Endothelial cell of umbilical vein (primary cell): ENCODE data around the gene TNKS1BP1. TPM values are rescaled to one million over a fixed set of nuclear protein-coding genes. Genes with fewer than 3 reads are reported as not detected.

Experiments used
- BruUV-seq: library from RNA; stranded (reverse); fragments of 400-500 nt; replicated peaks from 2 replicates; lab custom pipeline; 2021; lab: Mats Ljungman, UMichigan
- CTCF ChIA-PET: fragments of 300-600, 350-600 bp; sonication (Branson Sonifier 250); formaldehyde crosslinking; loops from one replicate; lab custom pipeline; 2021; ENCODE audit warnings: antibody characterized with exemption, inconsistent platforms; lab: Charles Lee
- POLR2A ChIA-PET: fragments of 300-600, 350-600 bp; sonication (Branson Sonifier 250); formaldehyde crosslinking; loops from one replicate; lab custom pipeline; 2021; ENCODE audit warnings: antibody characterized with exemption, inconsistent platforms; lab: Charles Lee
- DNase-seq: peaks from one replicate; pipeline ENCODE4 v3.0.0-alpha.2; 2011; ENCODE audit warnings: low read depth, low spot score
- FAIRE-seq: peaks from 2 replicates; lab custom pipeline; 2011; peaks lifted over from hg19 to GRCh38; lab: Jason Lieb, UNC
- H2AFZ ChIP-seq: 2 replicates; pipeline ENCODE4 v1.6.0; 2012; ENCODE audit warnings: low read depth, low read length, control low read depth, inconsistent platforms
- H3K27ac ChIP-seq: 2 replicates; pipeline ENCODE4 v1.5.1; 2011; ENCODE audit warnings: low read depth, mild to moderate bottlenecking, control low read depth, low read length, moderate library complexity; ENCODE audit not compliant: insufficient read depth
- H3K27me3 ChIP-seq, 2 experiments: 2 replicates each; pipeline versions ENCODE4 v1.6.0 to v1.6.1; 2011; ENCODE audit warnings: low read length in 2 of 2, mixed read lengths in 1 of 2; ENCODE audit not compliant: control insufficient read depth in 2 of 2, insufficient read depth in 2 of 2
- H3K36me3 ChIP-seq, 2 experiments: 2 replicates in 1 of 2; 3 replicates in 1 of 2; pipeline ENCODE4 v1.5.1; 2011; ENCODE audit warnings: low read length in 2 of 2, mild to moderate bottlenecking in 1 of 2, moderate library complexity in 1 of 2; ENCODE audit not compliant: control insufficient read depth in 2 of 2, insufficient read depth in 2 of 2; ENCODE audit errors: extremely low read depth in 1 of 2
- H3K4me1 ChIP-seq: 3 replicates; pipeline ENCODE4 v1.5.1; 2011; ENCODE audit warnings: mild to moderate bottlenecking, low read length; ENCODE audit not compliant: control insufficient read depth, insufficient read depth; ENCODE audit errors: extremely low read depth
- H3K4me2 ChIP-seq: 2 replicates; pipeline ENCODE4 v1.6.1; 2011; ENCODE audit warnings: low read length, control low read depth, mixed read lengths; ENCODE audit not compliant: insufficient read depth
- H3K4me3 ChIP-seq, 3 experiments: fragments of 200-600 bp in 1 of 3; sonication (generic), shearing (Covaris generic) in 1 of 3; replicated peaks in 1 of 3; 2 replicates each; pipeline ENCODE4 v1.5.1; 2011 to 2016; ENCODE audit warnings: control low read depth in 3 of 3, low read length in 3 of 3, mild to moderate bottlenecking in 2 of 3, inconsistent platforms in 1 of 3, low read depth in 1 of 3, moderate library complexity in 1 of 3; ENCODE audit not compliant: insufficient read depth in 1 of 3
- H3K79me2 ChIP-seq: 2 replicates; pipeline ENCODE4 v1.6.0; 2012; ENCODE audit warnings: low read length, inconsistent platforms; ENCODE audit not compliant: control insufficient read depth, insufficient read depth
- H3K9ac ChIP-seq: replicated peaks from 2 replicates; pipeline ENCODE3; 2011; ENCODE audit warnings: low read length, control low read depth; ENCODE audit not compliant: insufficient read depth; ENCODE audit errors: extremely low read depth
- H3K9me1 ChIP-seq: replicated peaks from 3 replicates; pipeline ENCODE4 v1.6.0; 2011; ENCODE audit warnings: mild to moderate bottlenecking, low read length; ENCODE audit not compliant: control insufficient read depth, insufficient read depth; ENCODE audit errors: extremely low read depth
- H3K9me3 ChIP-seq: replicated peaks from 2 replicates; pipeline ENCODE4 v1.5.1; 2012; ENCODE audit warnings: low read length, inconsistent platforms; ENCODE audit not compliant: control insufficient read depth, insufficient read depth
- H4K20me1 ChIP-seq: replicated peaks from 2 replicates; pipeline ENCODE3; 2011; ENCODE audit warnings: mild to moderate bottlenecking, low read length; ENCODE audit not compliant: control insufficient read depth, insufficient read depth; ENCODE audit errors: extremely low read depth
- EZH2 ChIP-seq: IDR thresholded peaks from 2 replicates; pipeline ENCODE4 v1.6.1; 2012; ENCODE audit warnings: borderline replicate concordance, low read depth, mild to moderate bottlenecking, moderate library complexity, low read length, inconsistent platforms; ENCODE audit not compliant: severe bottlenecking
- FOS ChIP-seq: IDR thresholded peaks from 2 replicates; pipeline ENCODE4 v1.6.1; 2011; ENCODE audit warnings: mild to moderate bottlenecking, low read length, moderate library complexity, borderline replicate concordance; ENCODE audit not compliant: insufficient read depth
- GATA2 ChIP-seq: IDR thresholded peaks from 2 replicates; pipeline ENCODE4 v1.7.0; 2011; ENCODE audit warnings: low read depth, mild to moderate bottlenecking, moderate library complexity, mixed read lengths, low read length; ENCODE audit not compliant: insufficient read length, insufficient read depth
- JUN ChIP-seq: IDR thresholded peaks from 2 replicates; pipeline ENCODE4 v1.6.1; 2011; ENCODE audit warnings: borderline replicate concordance, low read depth; ENCODE audit not compliant: insufficient read length, insufficient read depth
- MYC ChIP-seq: IDR thresholded peaks from one replicate; pipeline ENCODE4 v1.6.1; 2011; ENCODE audit warnings: mild to moderate bottlenecking, low read depth, low read length
- POLR2A ChIP-seq: IDR thresholded peaks from 2 replicates; pipeline ENCODE4 v1.6.1; 2012; ENCODE audit warnings: low read depth, mild to moderate bottlenecking, control low read depth, low read length
- POLR2AphosphoS5 ChIP-seq: IDR thresholded peaks from 2 replicates; pipeline ENCODE4 v1.6.1; 2012; ENCODE audit warnings: low read depth, mild to moderate bottlenecking, control low read depth, low read length, moderate library complexity; ENCODE audit not compliant: insufficient read depth
- dilution Hi-C: fragments of 300-500 bp; cut with MboI; formaldehyde crosslinking; loops from one replicate; pipeline ENCODE4 v1.15.0; 2019; ENCODE audit warnings: low sequenced_read_pairs; ENCODE audit not compliant: extremely low pct_ligation_motif_present
- intact Hi-C: fragments of 100-400 bp; cut with micrococcal nuclease; formaldehyde crosslinking; loops from one replicate; pipeline ENCODE4 v1.10.0; 2022
- polyA plus RNA-seq, 4 experiments: library from polyadenylated mRNA; depleted of rRNA in 3 of 4; stranded (reverse) in 3 of 4; unstranded in 1 of 4; fragments of >200 nt; gene quantifications; 2 replicates each; pipeline versions ENCODE4 v1.2.1 to v1.2.3, GENCODE V29; 2011 to 2012; ENCODE audit warnings: missing spikeins in 1 of 4
- total RNA-seq: library from RNA; stranded (reverse); gene quantifications from 2 replicates; pipeline ENCODE4 v1.2.3, GENCODE V29; 2021
- TF ChIP-seq, protein P1 (sequence below), 2 donors: IDR thresholded peaks; 1 replicate in 1 of 2; 2 replicates in 1 of 2; pipeline ENCODE4 v1.5.1; 2011; ENCODE audit warnings: low read length in 2 of 2, mild to moderate bottlenecking in 2 of 2, moderate library complexity in 2 of 2, control low read depth in 1 of 2, inconsistent platforms in 1 of 2, low read depth in 1 of 2; ENCODE audit not compliant: insufficient read depth in 1 of 2; ENCODE audit errors: extremely low read depth in 1 of 2
- TF ChIP-seq, protein P2 (sequence below): IDR thresholded peaks from 2 replicates; pipeline ENCODE4 v1.6.1; 2011; ENCODE audit not compliant: insufficient read depth, insufficient read length

The TNKS1BP1 gene
- total and polyA plus RNA-seq, 2 donors (not counting 3 experiments of a cell fraction or from before 2014, with no cell fraction given) = 54.6 to 111 TPM

DNA sequence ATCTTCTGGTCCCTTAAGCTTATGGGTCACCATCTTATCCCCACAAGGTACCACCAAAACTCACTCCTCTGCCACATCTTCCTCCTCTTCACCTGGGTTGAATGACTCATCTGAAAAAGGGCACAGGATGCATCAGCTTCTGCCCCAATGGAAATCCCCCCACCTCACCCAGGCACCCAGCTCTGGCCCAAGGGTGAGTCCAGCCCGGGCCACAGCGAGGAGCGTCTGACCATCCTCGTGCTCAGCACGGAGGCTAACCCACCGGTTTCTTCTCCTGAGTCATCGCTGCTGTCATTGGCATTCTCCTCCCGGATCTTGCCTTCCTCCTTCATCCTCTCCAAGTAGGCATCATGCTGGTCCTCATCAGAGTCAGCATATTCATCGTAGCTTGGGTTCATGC is 5.3 kb upstream of the TNKS1BP1 start:
- H3K79me2 ChIP-seq = peaks cover 23% of the 10 kb centered on the region
- no peaks in the 10 kb centered on the region for H4K20me1 ChIP-seq
- TF ChIP-seq POLR2A = no peak
- TF ChIP-seq MYC = no peak
- no peak for TF ChIP-seq EZH2
- no peak for TF ChIP-seq GATA2
- no peak for TF ChIP-seq JUN
- H3K4me1 ChIP-seq = peaks cover 23% of the 10 kb centered on the region
- BruUV-seq = no TSS peak
- no peak overlapping the region for H3K4me3 ChIP-seq
- intact Hi-C loops (no loop called here), dilution Hi-C loops (no loop called here)
- no peak overlapping the region for H3K27ac ChIP-seq
- no peak for FAIRE-seq
- no peaks in the 10 kb centered on the region for H3K9me1 ChIP-seq
- no peak overlapping the region for H3K9ac ChIP-seq
- DNase-seq = no peak
- ChIA-PET POLR2A (no interaction called here), CTCF (no interaction called here)
- H2AFZ ChIP-seq = no peak overlapping the region
- peaks cover 34 to 44% of the 10 kb centered on the region in 2 experiments for H3K36me3 ChIP-seq
- no peaks in the 10 kb centered on the region for H3K9me3 ChIP-seq
- no peak overlapping the region for H3K4me2 ChIP-seq
- H3K27me3 ChIP-seq = no peaks in the 10 kb centered on the region

DNA sequence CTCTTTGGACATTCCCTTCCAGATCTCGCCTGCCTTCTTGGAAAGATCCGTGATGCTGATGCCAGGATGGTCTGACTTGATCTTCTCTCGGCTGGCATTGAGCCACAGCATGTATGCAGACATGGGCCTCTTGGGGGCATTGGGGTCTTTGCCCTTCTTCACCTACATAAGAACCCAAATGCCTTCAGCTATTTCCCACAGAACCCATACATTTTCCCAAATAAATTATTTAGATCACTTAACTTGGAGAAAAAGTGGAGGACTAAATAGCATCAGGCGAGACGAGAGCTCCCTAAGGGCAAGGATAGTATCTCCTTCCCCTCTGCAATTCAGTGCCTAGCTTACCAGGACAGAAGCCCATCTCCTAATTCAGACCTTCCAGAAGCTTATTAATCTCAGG is 3.0 kb upstream of the TNKS1BP1 start:
- Histone ChIP-seq H3K4me2 (no peak overlapping the region), H4K20me1 (no peaks in the 10 kb centered on the region), H3K4me3 (no peak overlapping the region), H2AFZ (no peak overlapping the region), H3K27me3 (no peaks in the 10 kb centered on the region), H3K9ac (no peak overlapping the region), H3K9me1 (no peaks in the 10 kb centered on the region), H3K36me3 (peaks cover 31 to 41% of the 10 kb centered on the region in 2 experiments), H3K79me2 (peaks cover 13% of the 10 kb centered on the region), H3K4me1 (peaks cover 26% of the 10 kb centered on the region), H3K9me3 (no peaks in the 10 kb centered on the region), H3K27ac (no peak overlapping the region)
- dilution Hi-C loops (no loop called here), intact Hi-C loops (loop anchor here (5.0 kb wide), 1 partner anchor 320 kb away; the partner anchor contains the start of gene YPEL4)
- ChIA-PET POLR2A (no interaction called here), CTCF (no interaction called here)
- FAIRE-seq = no peak
- TF ChIP-seq, protein P1, sequence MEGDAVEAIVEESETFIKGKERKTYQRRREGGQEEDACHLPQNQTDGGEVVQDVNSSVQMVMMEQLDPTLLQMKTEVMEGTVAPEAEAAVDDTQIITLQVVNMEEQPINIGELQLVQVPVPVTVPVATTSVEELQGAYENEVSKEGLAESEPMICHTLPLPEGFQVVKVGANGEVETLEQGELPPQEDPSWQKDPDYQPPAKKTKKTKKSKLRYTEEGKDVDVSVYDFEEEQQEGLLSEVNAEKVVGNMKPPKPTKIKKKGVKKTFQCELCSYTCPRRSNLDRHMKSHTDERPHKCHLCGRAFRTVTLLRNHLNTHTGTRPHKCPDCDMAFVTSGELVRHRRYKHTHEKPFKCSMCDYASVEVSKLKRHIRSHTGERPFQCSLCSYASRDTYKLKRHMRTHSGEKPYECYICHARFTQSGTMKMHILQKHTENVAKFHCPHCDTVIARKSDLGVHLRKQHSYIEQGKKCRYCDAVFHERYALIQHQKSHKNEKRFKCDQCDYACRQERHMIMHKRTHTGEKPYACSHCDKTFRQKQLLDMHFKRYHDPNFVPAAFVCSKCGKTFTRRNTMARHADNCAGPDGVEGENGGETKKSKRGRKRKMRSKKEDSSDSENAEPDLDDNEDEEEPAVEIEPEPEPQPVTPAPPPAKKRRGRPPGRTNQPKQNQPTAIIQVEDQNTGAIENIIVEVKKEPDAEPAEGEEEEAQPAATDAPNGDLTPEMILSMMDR (IDR thresholded peaks at IDR 0.05; ENCODE audit: extremely low read depth in 1 of 2, insufficient read depth in 1 of 2, low read depth in 1 of 2, low read length in 2 of 2) = no peak
- TF ChIP-seq POLR2A (no peak), GATA2 (no peak), MYC (no peak), EZH2 (no peak), JUN (no peak), POLR2AphosphoS5 (no peak), FOS (no peak)
- TF ChIP-seq, protein P2, sequence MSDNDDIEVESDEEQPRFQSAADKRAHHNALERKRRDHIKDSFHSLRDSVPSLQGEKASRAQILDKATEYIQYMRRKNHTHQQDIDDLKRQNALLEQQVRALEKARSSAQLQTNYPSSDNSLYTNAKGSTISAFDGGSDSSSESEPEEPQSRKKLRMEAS = no peak
- DNase-seq = no peak
- BruUV-seq = no TSS peak
